Endothelial cell of umbilical vein (primary cell): ENCODE data around the gene DST. TPM values are rescaled to one million over a fixed set of nuclear protein-coding genes. Genes with fewer than 3 reads are reported as not detected.

Experiments
- BruUV-seq: library from RNA; stranded (reverse); fragments of 400-500 nt; replicated peaks from 2 replicates; lab custom pipeline; 2021; lab: Mats Ljungman, UMichigan
- CTCF ChIA-PET: fragments of 300-600, 350-600 bp; sonication (Branson Sonifier 250); formaldehyde crosslinking; loops from one replicate; lab custom pipeline; 2021; ENCODE audit warnings: antibody characterized with exemption, inconsistent platforms; lab: Charles Lee
- POLR2A ChIA-PET: fragments of 300-600, 350-600 bp; sonication (Branson Sonifier 250); formaldehyde crosslinking; loops from one replicate; lab custom pipeline; 2021; ENCODE audit warnings: antibody characterized with exemption, inconsistent platforms; lab: Charles Lee
- DNase-seq: peaks from one replicate; pipeline ENCODE4 v3.0.0-alpha.2; 2011; ENCODE audit warnings: low read depth, low spot score
- FAIRE-seq: peaks from 2 replicates; lab custom pipeline; 2011; peaks lifted over from hg19 to GRCh38; lab: Jason Lieb, UNC
- H2AFZ ChIP-seq: 2 replicates; pipeline ENCODE4 v1.6.0; 2012; ENCODE audit warnings: low read depth, low read length, control low read depth, inconsistent platforms
- H3K27ac ChIP-seq: 2 replicates; pipeline ENCODE4 v1.5.1; 2011; ENCODE audit warnings: low read depth, mild to moderate bottlenecking, control low read depth, low read length, moderate library complexity; ENCODE audit not compliant: insufficient read depth
- H3K27me3 ChIP-seq, 2 experiments: 2 replicates each; pipeline versions ENCODE4 v1.6.0 to v1.6.1; 2011; ENCODE audit warnings: low read length in 2 of 2, mixed read lengths in 1 of 2; ENCODE audit not compliant: control insufficient read depth in 2 of 2, insufficient read depth in 2 of 2
- H3K36me3 ChIP-seq, 2 experiments: 2 replicates in 1 of 2; 3 replicates in 1 of 2; pipeline ENCODE4 v1.5.1; 2011; ENCODE audit warnings: low read length in 2 of 2, mild to moderate bottlenecking in 1 of 2, moderate library complexity in 1 of 2; ENCODE audit not compliant: control insufficient read depth in 2 of 2, insufficient read depth in 2 of 2; ENCODE audit errors: extremely low read depth in 1 of 2
- H3K4me1 ChIP-seq: 3 replicates; pipeline ENCODE4 v1.5.1; 2011; ENCODE audit warnings: mild to moderate bottlenecking, low read length; ENCODE audit not compliant: control insufficient read depth, insufficient read depth; ENCODE audit errors: extremely low read depth
- H3K4me2 ChIP-seq: 2 replicates; pipeline ENCODE4 v1.6.1; 2011; ENCODE audit warnings: low read length, control low read depth, mixed read lengths; ENCODE audit not compliant: insufficient read depth
- H3K4me3 ChIP-seq, 3 experiments: fragments of 200-600 bp in 1 of 3; sonication (generic), shearing (Covaris generic) in 1 of 3; replicated peaks in 1 of 3; 2 replicates each; pipeline ENCODE4 v1.5.1; 2011 to 2016; ENCODE audit warnings: control low read depth in 3 of 3, low read length in 3 of 3, mild to moderate bottlenecking in 2 of 3, inconsistent platforms in 1 of 3, low read depth in 1 of 3, moderate library complexity in 1 of 3; ENCODE audit not compliant: insufficient read depth in 1 of 3
- H3K79me2 ChIP-seq: 2 replicates; pipeline ENCODE4 v1.6.0; 2012; ENCODE audit warnings: low read length, inconsistent platforms; ENCODE audit not compliant: control insufficient read depth, insufficient read depth
- H3K9ac ChIP-seq: replicated peaks from 2 replicates; pipeline ENCODE3; 2011; ENCODE audit warnings: low read length, control low read depth; ENCODE audit not compliant: insufficient read depth; ENCODE audit errors: extremely low read depth
- H3K9me1 ChIP-seq: replicated peaks from 3 replicates; pipeline ENCODE4 v1.6.0; 2011; ENCODE audit warnings: mild to moderate bottlenecking, low read length; ENCODE audit not compliant: control insufficient read depth, insufficient read depth; ENCODE audit errors: extremely low read depth
- H3K9me3 ChIP-seq: replicated peaks from 2 replicates; pipeline ENCODE4 v1.5.1; 2012; ENCODE audit warnings: low read length, inconsistent platforms; ENCODE audit not compliant: control insufficient read depth, insufficient read depth
- H4K20me1 ChIP-seq: replicated peaks from 2 replicates; pipeline ENCODE3; 2011; ENCODE audit warnings: mild to moderate bottlenecking, low read length; ENCODE audit not compliant: control insufficient read depth, insufficient read depth; ENCODE audit errors: extremely low read depth
- CTCF ChIP-seq, 2 donors: IDR thresholded peaks; 1 replicate in 1 of 2; 2 replicates in 1 of 2; pipeline ENCODE4 v1.5.1; 2011; ENCODE audit warnings: low read length in 2 of 2, mild to moderate bottlenecking in 2 of 2, moderate library complexity in 2 of 2, control low read depth in 1 of 2, inconsistent platforms in 1 of 2, low read depth in 1 of 2; ENCODE audit not compliant: insufficient read depth in 1 of 2; ENCODE audit errors: extremely low read depth in 1 of 2
- EZH2 ChIP-seq: IDR thresholded peaks from 2 replicates; pipeline ENCODE4 v1.6.1; 2012; ENCODE audit warnings: borderline replicate concordance, low read depth, mild to moderate bottlenecking, moderate library complexity, low read length, inconsistent platforms; ENCODE audit not compliant: severe bottlenecking
- FOS ChIP-seq: IDR thresholded peaks from 2 replicates; pipeline ENCODE4 v1.6.1; 2011; ENCODE audit warnings: mild to moderate bottlenecking, low read length, moderate library complexity, borderline replicate concordance; ENCODE audit not compliant: insufficient read depth
- GATA2 ChIP-seq: IDR thresholded peaks from 2 replicates; pipeline ENCODE4 v1.7.0; 2011; ENCODE audit warnings: low read depth, mild to moderate bottlenecking, moderate library complexity, mixed read lengths, low read length; ENCODE audit not compliant: insufficient read length, insufficient read depth
- JUN ChIP-seq: IDR thresholded peaks from 2 replicates; pipeline ENCODE4 v1.6.1; 2011; ENCODE audit warnings: borderline replicate concordance, low read depth; ENCODE audit not compliant: insufficient read length, insufficient read depth
- MAX ChIP-seq: IDR thresholded peaks from 2 replicates; pipeline ENCODE4 v1.6.1; 2011; ENCODE audit not compliant: insufficient read depth, insufficient read length
- MYC ChIP-seq: IDR thresholded peaks from one replicate; pipeline ENCODE4 v1.6.1; 2011; ENCODE audit warnings: mild to moderate bottlenecking, low read depth, low read length
- POLR2A ChIP-seq: IDR thresholded peaks from 2 replicates; pipeline ENCODE4 v1.6.1; 2012; ENCODE audit warnings: low read depth, mild to moderate bottlenecking, control low read depth, low read length
- POLR2AphosphoS5 ChIP-seq: IDR thresholded peaks from 2 replicates; pipeline ENCODE4 v1.6.1; 2012; ENCODE audit warnings: low read depth, mild to moderate bottlenecking, control low read depth, low read length, moderate library complexity; ENCODE audit not compliant: insufficient read depth
- dilution Hi-C: fragments of 300-500 bp; cut with MboI; formaldehyde crosslinking; loops from one replicate; pipeline ENCODE4 v1.15.0; 2019; ENCODE audit warnings: low sequenced_read_pairs; ENCODE audit not compliant: extremely low pct_ligation_motif_present
- intact Hi-C: fragments of 100-400 bp; cut with micrococcal nuclease; formaldehyde crosslinking; loops from one replicate; pipeline ENCODE4 v1.10.0; 2022
- polyA plus RNA-seq, 4 experiments: library from polyadenylated mRNA; depleted of rRNA in 3 of 4; stranded (reverse) in 3 of 4; unstranded in 1 of 4; fragments of >200 nt; gene quantifications; 2 replicates each; pipeline versions ENCODE4 v1.2.1 to v1.2.3, GENCODE V29; 2011 to 2012; ENCODE audit warnings: missing spikeins in 1 of 4
- total RNA-seq: library from RNA; stranded (reverse); gene quantifications from 2 replicates; pipeline ENCODE4 v1.2.3, GENCODE V29; 2021

The DST gene
- total and polyA plus RNA-seq, 2 donors (not counting 3 experiments of a cell fraction or from before 2014, with no cell fraction given) = 62.3 to 253 TPM

DNA sequence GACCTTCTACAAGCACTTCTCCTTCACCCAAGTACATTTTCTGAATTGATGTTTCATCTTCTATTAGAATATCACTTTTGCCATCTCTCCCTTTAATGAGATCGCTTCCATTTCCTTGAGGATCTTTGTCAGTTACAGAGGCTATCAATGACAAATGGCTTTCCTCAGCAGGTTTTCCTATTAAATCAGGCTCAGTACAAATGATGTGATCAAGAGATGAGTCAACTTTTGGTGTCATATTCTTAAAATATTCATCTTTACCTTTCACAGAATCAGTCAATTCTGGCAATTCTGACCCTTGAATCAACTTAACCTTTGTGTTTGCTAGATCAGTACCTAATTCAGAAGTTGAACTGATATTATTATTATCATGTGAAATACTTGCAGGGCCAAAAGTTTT, 37.3 kb downstream of the DST start:
- no peaks in the 10 kb centered on the region for H3K4me1 ChIP-seq
- no peaks in the 10 kb centered on the region for H3K9me3 ChIP-seq
- H3K4me2 ChIP-seq = no peak overlapping the region
- intact Hi-C loops (no loop called here), dilution Hi-C loops (loop anchor here (25.0 kb wide), 1 partner anchor 707 kb away; the partner anchor contains the start of gene PRIM2)
- H3K9ac ChIP-seq = no peak overlapping the region
- H4K20me1 ChIP-seq = no peaks in the 10 kb centered on the region
- no peak overlapping the region for H3K4me3 ChIP-seq
- H3K79me2 ChIP-seq = no peaks in the 10 kb centered on the region
- ChIA-PET CTCF (interaction anchor here (4.2 kb wide), 1 partner anchor 10 kb away, joined by 22 read pairs; no protein-coding TSS in a partner anchor), POLR2A (no interaction called here)
- TF ChIP-seq FOS (no peak), POLR2A (no peak), GATA2 (no peak), MAX (no peak), MYC (no peak)
- DNase-seq (no peak), FAIRE-seq (no peak)
- H3K27ac ChIP-seq = no peak overlapping the region
- no peaks in the 10 kb centered on the region for H3K27me3 ChIP-seq
- H3K9me1 ChIP-seq = no peaks in the 10 kb centered on the region
- H3K36me3 ChIP-seq = peaks cover 5 to 7% of the 10 kb centered on the region in 2 experiments
- H2AFZ ChIP-seq = no peak overlapping the region
- no TSS peak for BruUV-seq

GRCh38 chr6:56604186-56604585, 38.5 kb downstream of the DST start:
- dilution Hi-C loops = loop anchor here (25.0 kb wide), 1 partner anchor 708 kb away; the partner anchor contains the start of gene PRIM2
- Histone ChIP-seq H3K4me1 (no peaks in the 10 kb centered on the region), H4K20me1 (no peaks in the 10 kb centered on the region), H3K4me2 (no peak overlapping the region), H3K79me2 (no peaks in the 10 kb centered on the region), H2AFZ (no peak overlapping the region), H3K9me3 (no peaks in the 10 kb centered on the region), H3K36me3 (peaks cover 7 to 13% of the 10 kb centered on the region in 2 experiments), H3K9ac (no peak overlapping the region), H3K4me3 (no peak overlapping the region), H3K27ac (no peak overlapping the region), H3K27me3 (no peaks in the 10 kb centered on the region), H3K9me1 (no peaks in the 10 kb centered on the region)
- ChIA-PET CTCF (interaction anchor here (1.1 to 1.7 kb wide), 4 partner anchors 9 to 247 kb away, joined by 4 to 10 read pairs (median 4); no protein-coding TSS in a partner anchor), POLR2A (interaction anchor here (0.6 kb wide), 1 partner anchor 83 kb away, joined by 3 read pairs; no protein-coding TSS in a partner anchor)
- TF ChIP-seq POLR2A = no peak
- no peak for TF ChIP-seq FOS
- no peak for TF ChIP-seq MYC
- no peak for TF ChIP-seq EZH2
- TF ChIP-seq POLR2AphosphoS5 = no peak
- no peak for TF ChIP-seq GATA2
- TF ChIP-seq MAX = no peak
- TF ChIP-seq CTCF (IDR thresholded peaks at IDR 0.05; ENCODE audit: extremely low read depth in 1 of 2, insufficient read depth in 1 of 2, low read depth in 1 of 2, low read length in 2 of 2) = no peak
- TF ChIP-seq JUN = no peak
- DNase-seq (no peak), FAIRE-seq (no peak)
- BruUV-seq = no TSS peak
- intact Hi-C loops = no loop called here
